ENCODE data around the gene TRAPPC2B. TPM values are rescaled to one million over a fixed set of nuclear protein-coding genes. Genes with fewer than 3 reads are reported as not detected.

TRAPPC2B gene
- total RNA-seq, result 11.4 TPM
- long read RNA-seq, transcript TRAPPC2B-201 (2 exons, 732 nt), result major isoform, 14 of 14 reads
- long read RNA-seq, partial matches to known transcripts, result 0 of 14 reads
- long read RNA-seq, other reads (novel, unspliced or antisense), result 0 of 14 reads

GRCh38 chr19:57362997-57363687, at the start of gene TRAPPC2B, which contains the start of gene ZNF547:
Gene TRAPPC2B (plus strand): TSS chr19:57363551. CDS start chr19:57364834, 1,283 bp downstream.
Gene ZNF547 (plus strand): TSS chr19:57363551. CDS start chr19:57368556, 5,005 bp downstream.
- no peaks in the 10 kb centered on the region for H3K27me3 ChIP-seq (ENCODE audit: low read depth)
- peaks cover 50% of the 10 kb centered on the region for H3K36me3 ChIP-seq
- intact Hi-C loops (cut with micrococcal nuclease), result no loop called here
- TF ChIP-seq CTCF (IDR thresholded peaks at IDR 0.05; ENCODE audit: borderline replicate concordance), result no peak
- H3K4me1 ChIP-seq, result peaks cover 46% of the 10 kb centered on the region
- DNase-seq, result peak; percentile 100
- peak within 1 kb of the TSS; percentile 94 for H3K27ac ChIP-seq (replicated peaks)
- peaks cover 44% of the 10 kb centered on the region for H3K9me3 ChIP-seq (replicated peaks)
- peak within 1 kb of the TSS; percentile 88 for H3K4me3 ChIP-seq

- no peak for DNase-seq
- Histone ChIP-seq H3K4me3 (no peak overlapping the region), H3K27me3 (ENCODE audit: low read depth) (no peaks in the 10 kb centered on the region), H3K36me3 (no peaks in the 10 kb centered on the region), H3K27ac (replicated peaks) (no peak overlapping the region), H3K4me1 (no peaks in the 10 kb centered on the region), H3K9me3 (replicated peaks) (no peaks in the 10 kb centered on the region)
- intact Hi-C loops (cut with micrococcal nuclease), result no loop called here
- no peak for TF ChIP-seq CTCF (IDR thresholded peaks at IDR 0.05; ENCODE audit: borderline replicate concordance)
Measured at GRCh38 chr19:57314146-57314545, 49.2 kb upstream of the TRAPPC2B start.

GRCh38 chr19:57317503-57317902, 45.8 kb upstream of the TRAPPC2B start:
- Histone ChIP-seq H3K27me3 (ENCODE audit: low read depth) (no peaks in the 10 kb centered on the region), H3K36me3 (no peaks in the 10 kb centered on the region), H3K27ac (replicated peaks) (peak overlapping the region; percentile 34), H3K4me1 (peaks cover 27% of the 10 kb centered on the region), H3K4me3 (peak overlapping the region; percentile 57), H3K9me3 (replicated peaks) (peaks cover 7% of the 10 kb centered on the region)
- TF ChIP-seq CTCF (IDR thresholded peaks at IDR 0.05; ENCODE audit: borderline replicate concordance), result no peak
- DNase-seq, result no peak
- intact Hi-C loops (cut with micrococcal nuclease), result no loop called here

GRCh38 chr19:57319869-57320179, 43.5 kb upstream of the TRAPPC2B start:
- no peak for TF ChIP-seq CTCF (IDR thresholded peaks at IDR 0.05; ENCODE audit: borderline replicate concordance)
- intact Hi-C loops (cut with micrococcal nuclease), result no loop called here
- no peak for DNase-seq
- no peaks in the 10 kb centered on the region for H3K27me3 ChIP-seq (ENCODE audit: low read depth)
- H3K9me3 ChIP-seq (replicated peaks), result peaks cover 14% of the 10 kb centered on the region
- H3K4me1 ChIP-seq, result peaks cover 32% of the 10 kb centered on the region
- H3K27ac ChIP-seq (replicated peaks), result peak overlapping the region; percentile 93
- H3K36me3 ChIP-seq, result peaks cover 20% of the 10 kb centered on the region
- H3K4me3 ChIP-seq, result peak overlapping the region; percentile 94

GRCh38 chr19:57320180-57321084, 42.9 kb upstream of the TRAPPC2B start, which contains the start of gene ZNF543:
Gene ZNF543 (plus strand): TSS chr19:57320472. CDS start chr19:57320854, 382 bp downstream.
- peak within 1 kb of the TSS; percentile 93 for H3K27ac ChIP-seq (replicated peaks)
- no peak for TF ChIP-seq CTCF (IDR thresholded peaks at IDR 0.05; ENCODE audit: borderline replicate concordance)
- intact Hi-C loops (cut with micrococcal nuclease), result no loop called here
- H3K4me1 ChIP-seq, result peaks cover 32% of the 10 kb centered on the region
- DNase-seq, result peak; percentile 97
- H3K4me3 ChIP-seq, result peak within 1 kb of the TSS; percentile 94
- H3K27me3 ChIP-seq (ENCODE audit: low read depth), result no peaks in the 10 kb centered on the region
- H3K36me3 ChIP-seq, result peaks cover 26% of the 10 kb centered on the region
- H3K9me3 ChIP-seq (replicated peaks), result peaks cover 20% of the 10 kb centered on the region
